ENCODE data around the gene C11orf42. TPM values are rescaled to one million over a fixed set of nuclear protein-coding genes. Genes with fewer than 3 reads are reported as not detected.

Gene C11orf42
- total RNA-seq, 2 donors from 2014 or later: not detected

DNA sequence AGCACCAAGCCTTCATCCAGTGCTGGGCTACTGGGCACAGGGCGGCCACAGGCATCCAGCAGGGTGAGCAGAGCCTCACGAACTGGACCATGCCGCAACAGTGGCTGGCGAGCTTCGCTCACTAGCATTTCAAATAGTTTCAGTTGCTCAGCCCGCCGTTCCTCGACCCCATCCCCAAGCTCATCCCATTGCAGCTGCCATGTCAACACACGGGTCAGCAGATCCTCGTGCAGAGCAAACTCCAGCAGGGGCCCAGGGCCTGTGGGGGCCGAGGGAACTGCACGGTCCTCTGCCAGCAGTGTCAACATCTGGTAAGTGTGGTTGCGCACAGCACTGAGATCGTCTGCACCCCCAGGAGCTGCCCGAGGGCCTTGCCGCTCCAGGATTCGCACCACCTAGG is 18.5 kb downstream of the C11orf42 start:
- H3K4me3 Mint-ChIP-seq: no peak overlapping the region
- TF ChIP-seq, protein P1, sequence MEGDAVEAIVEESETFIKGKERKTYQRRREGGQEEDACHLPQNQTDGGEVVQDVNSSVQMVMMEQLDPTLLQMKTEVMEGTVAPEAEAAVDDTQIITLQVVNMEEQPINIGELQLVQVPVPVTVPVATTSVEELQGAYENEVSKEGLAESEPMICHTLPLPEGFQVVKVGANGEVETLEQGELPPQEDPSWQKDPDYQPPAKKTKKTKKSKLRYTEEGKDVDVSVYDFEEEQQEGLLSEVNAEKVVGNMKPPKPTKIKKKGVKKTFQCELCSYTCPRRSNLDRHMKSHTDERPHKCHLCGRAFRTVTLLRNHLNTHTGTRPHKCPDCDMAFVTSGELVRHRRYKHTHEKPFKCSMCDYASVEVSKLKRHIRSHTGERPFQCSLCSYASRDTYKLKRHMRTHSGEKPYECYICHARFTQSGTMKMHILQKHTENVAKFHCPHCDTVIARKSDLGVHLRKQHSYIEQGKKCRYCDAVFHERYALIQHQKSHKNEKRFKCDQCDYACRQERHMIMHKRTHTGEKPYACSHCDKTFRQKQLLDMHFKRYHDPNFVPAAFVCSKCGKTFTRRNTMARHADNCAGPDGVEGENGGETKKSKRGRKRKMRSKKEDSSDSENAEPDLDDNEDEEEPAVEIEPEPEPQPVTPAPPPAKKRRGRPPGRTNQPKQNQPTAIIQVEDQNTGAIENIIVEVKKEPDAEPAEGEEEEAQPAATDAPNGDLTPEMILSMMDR (conservative IDR thresholded peaks at IDR 0.05): no peak
- H3K27me3 Mint-ChIP-seq (ENCODE audit: insufficient read depth): peaks cover 2% of the 10 kb centered on the region
- 92 to 93% methylated on average over 7 to 17 of the region's 17 CpGs for WGBS, 2 experiments (ENCODE audit: insufficient coverage in 1 of 2, insufficient read length in 1 of 2)
- H3K27me3 ChIP-seq (ENCODE audit: control insufficient read depth, insufficient read depth, low read length, poor library complexity, severe bottlenecking): peaks cover 5% of the 10 kb centered on the region
- no peak for DNase-seq
- H3K27ac ChIP-seq (ENCODE audit: low read depth, low read length): no peak overlapping the region
- no peaks in the 10 kb centered on the region for H3K9me3 ChIP-seq (ENCODE audit: control insufficient read depth, low read length)
- H3K4me3 ChIP-seq (ENCODE audit: low read length): no peak overlapping the region
- no peak overlapping the region for H3K27ac Mint-ChIP-seq
- H3K9ac ChIP-seq (ENCODE audit: extremely low read depth, low read length, poor library complexity, severe bottlenecking): no peak overlapping the region
- H3K36me3 Mint-ChIP-seq (ENCODE audit: low read depth): peaks cover 40% of the 10 kb centered on the region
- no peaks in the 10 kb centered on the region for H3K9me3 Mint-ChIP-seq
- H3K36me3 ChIP-seq (ENCODE audit: control insufficient read depth, insufficient read depth, low read length): peaks cover 52% of the 10 kb centered on the region
- H3K4me1 Mint-ChIP-seq: peaks cover 32% of the 10 kb centered on the region
- H3K4me1 ChIP-seq (ENCODE audit: control insufficient read depth, insufficient read depth, low read length): peaks cover 16% of the 10 kb centered on the region

DNA sequence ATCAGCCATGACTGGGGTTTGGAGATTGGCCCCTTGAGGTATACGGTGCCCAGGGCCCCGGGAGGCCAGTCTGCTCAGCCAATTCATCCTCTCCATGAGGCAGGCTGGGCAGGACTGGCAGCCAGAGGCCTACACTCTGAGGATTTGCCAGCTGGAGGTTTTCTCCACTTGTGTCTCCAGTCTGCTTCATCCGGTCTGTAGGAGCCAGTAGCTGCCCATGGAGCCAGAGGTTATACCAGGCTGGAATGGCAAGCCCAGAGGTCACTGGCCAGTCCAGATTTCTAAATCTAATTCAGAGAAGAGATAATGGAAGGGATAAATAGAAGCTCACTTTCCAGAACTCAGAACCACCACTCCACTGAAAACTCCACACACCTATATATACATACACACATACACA is 19.1 kb downstream of the C11orf42 start:
- no peak overlapping the region for H3K4me3 ChIP-seq (ENCODE audit: low read length)

DNA sequence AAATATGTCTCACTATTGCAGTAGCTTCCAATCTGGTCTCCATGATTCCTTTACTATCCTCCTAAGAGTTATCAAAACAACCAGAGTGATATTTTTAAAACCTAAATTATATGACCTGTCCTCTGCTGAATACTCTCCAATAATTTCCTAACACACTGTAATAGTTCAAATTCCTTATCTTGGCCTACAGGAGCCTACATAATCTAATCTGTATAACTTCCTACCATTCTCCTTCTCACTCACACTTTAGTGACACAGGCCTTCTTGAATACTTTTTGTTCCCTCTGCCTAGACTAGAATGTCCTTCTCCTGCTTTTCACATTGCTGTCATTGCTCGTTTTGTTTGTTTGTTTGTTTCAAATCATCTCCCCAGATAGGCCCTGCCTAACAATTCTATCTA is 19.7 kb downstream of the C11orf42 start:
- no peaks in the 10 kb centered on the region for H3K9me3 ChIP-seq (ENCODE audit: control insufficient read depth, low read length)
- H3K4me3 ChIP-seq (ENCODE audit: low read length): no peak overlapping the region
- no peak overlapping the region for H3K27ac Mint-ChIP-seq
- peaks cover 44% of the 10 kb centered on the region for H3K36me3 Mint-ChIP-seq (ENCODE audit: low read depth)
- WGBS, 2 experiments (ENCODE audit: insufficient coverage in 1 of 2, insufficient read length in 1 of 2): 44 to 62% methylated on average over 1 of the region's 1 CpG
- H3K9me3 Mint-ChIP-seq: no peaks in the 10 kb centered on the region
- no peak overlapping the region for H3K27ac ChIP-seq (ENCODE audit: low read depth, low read length)
- TF ChIP-seq, protein P1 (conservative IDR thresholded peaks at IDR 0.05): no peak
- peaks cover 11% of the 10 kb centered on the region for H3K4me1 ChIP-seq (ENCODE audit: control insufficient read depth, insufficient read depth, low read length)
- H3K4me3 Mint-ChIP-seq: no peak overlapping the region
- H3K9ac ChIP-seq (ENCODE audit: extremely low read depth, low read length, poor library complexity, severe bottlenecking): no peak overlapping the region
- peaks cover 42% of the 10 kb centered on the region for H3K36me3 ChIP-seq (ENCODE audit: control insufficient read depth, insufficient read depth, low read length)
- peaks cover 5% of the 10 kb centered on the region for H3K27me3 ChIP-seq (ENCODE audit: control insufficient read depth, insufficient read depth, low read length, poor library complexity, severe bottlenecking)
- H3K4me1 Mint-ChIP-seq: peaks cover 31% of the 10 kb centered on the region
- peaks cover 2% of the 10 kb centered on the region for H3K27me3 Mint-ChIP-seq (ENCODE audit: insufficient read depth)
- DNase-seq: no peak

More for the DNA sequence above, 19.1 kb downstream of the C11orf42 start:
- 94 to 100% methylated on average over 1 to 3 of the region's 3 CpGs for WGBS, 2 experiments (ENCODE audit: insufficient coverage in 1 of 2, insufficient read length in 1 of 2)
- peaks cover 31% of the 10 kb centered on the region for H3K4me1 Mint-ChIP-seq
- no peaks in the 10 kb centered on the region for H3K9me3 ChIP-seq (ENCODE audit: control insufficient read depth, low read length)
- H3K9me3 Mint-ChIP-seq: no peaks in the 10 kb centered on the region
- DNase-seq: no peak
- no peak overlapping the region for H3K27ac ChIP-seq (ENCODE audit: low read depth, low read length)
- peaks cover 2% of the 10 kb centered on the region for H3K27me3 Mint-ChIP-seq (ENCODE audit: insufficient read depth)
- peaks cover 5% of the 10 kb centered on the region for H3K27me3 ChIP-seq (ENCODE audit: control insufficient read depth, insufficient read depth, low read length, poor library complexity, severe bottlenecking)
- no peak overlapping the region for H3K9ac ChIP-seq (ENCODE audit: extremely low read depth, low read length, poor library complexity, severe bottlenecking)
- no peak overlapping the region for H3K4me3 Mint-ChIP-seq
- peaks cover 46% of the 10 kb centered on the region for H3K36me3 ChIP-seq (ENCODE audit: control insufficient read depth, insufficient read depth, low read length)
- H3K27ac Mint-ChIP-seq: no peak overlapping the region
- TF ChIP-seq, protein P1 (conservative IDR thresholded peaks at IDR 0.05): no peak
- H3K36me3 Mint-ChIP-seq (ENCODE audit: low read depth): peaks cover 43% of the 10 kb centered on the region
- H3K4me1 ChIP-seq (ENCODE audit: control insufficient read depth, insufficient read depth, low read length): peaks cover 16% of the 10 kb centered on the region

Data from endodermal cell (in vitro differentiated cells).